Measurements from ENCODE around the gene PDGFRB.
"Not testable (repeated sequence)": the region's sequence is repeated elsewhere in the genome, so short reads cannot be mapped to it uniquely, and the experiment has no call there.

The PDGFRB gene

GRCh38 chr5:150097152-150097551 is 58.5 kb downstream of the PDGFRB start:
- no peak for TF ChIP-seq CTCF (IDR thresholded peaks at IDR 0.05; ENCODE audit: low read depth, low read length, missing control alignments)
- no peaks in the 10 kb centered on the region for H3K36me3 ChIP-seq (replicated peaks)
- no peak for DNase-seq
- no peak overlapping the region for H3K27ac ChIP-seq
- in situ Hi-C loops (cut with HindIII; ENCODE audit: low pct_ligation_motif_present, low sequenced_read_pairs) = no loop called here
- H3K4me3 ChIP-seq (ENCODE audit: low read depth, low read length) = no peak overlapping the region
- no peaks in the 10 kb centered on the region for H3K27me3 ChIP-seq (replicated peaks)

- DNase-seq = no peak
- H3K27me3 ChIP-seq (replicated peaks) = no peaks in the 10 kb centered on the region
- TF ChIP-seq CTCF (IDR thresholded peaks at IDR 0.05; ENCODE audit: low read depth, low read length, missing control alignments) = no peak
- no peak overlapping the region for H3K4me3 ChIP-seq (ENCODE audit: low read depth, low read length)
- no peaks in the 10 kb centered on the region for H3K36me3 ChIP-seq (replicated peaks)
- in situ Hi-C loops (cut with HindIII; ENCODE audit: low pct_ligation_motif_present, low sequenced_read_pairs) = no loop called here
- H3K27ac ChIP-seq = no peak overlapping the region
Observed at GRCh38 chr5:150092159-150092787, 63.4 kb downstream of the PDGFRB start.

- no peak for DNase-seq
- H3K27me3 ChIP-seq (replicated peaks) = no peaks in the 10 kb centered on the region
Observed at GRCh38 chr5:150085950-150086715, 69.5 kb downstream of the PDGFRB start, which contains the start of gene CSF1R. TSS of gene CSF1R (minus strand) at chr5:150086554. CDS start at chr5:150086427, 127 bp downstream.

GRCh38 chr5:150085191-150085912 is 70.3 kb downstream of the PDGFRB start:
- Histone ChIP-seq H3K4me3 (ENCODE audit: low read depth, low read length) (no peak overlapping the region), H3K27ac (no peak overlapping the region), H3K36me3 (replicated peaks) (no peaks in the 10 kb centered on the region), H3K27me3 (replicated peaks) (no peaks in the 10 kb centered on the region)
- TF ChIP-seq CTCF (IDR thresholded peaks at IDR 0.05; ENCODE audit: low read depth, low read length, missing control alignments) = no peak
- DNase-seq = no peak
- in situ Hi-C loops (cut with HindIII; ENCODE audit: low pct_ligation_motif_present, low sequenced_read_pairs) = no loop called here

More at GRCh38 chr5:150085950-150086715, 69.5 kb downstream of the PDGFRB start, which contains the start of gene CSF1R:
- H3K4me3 ChIP-seq (ENCODE audit: low read depth, low read length) = no peak within 1 kb of the TSS
- H3K27ac ChIP-seq = no peak within 1 kb of the TSS
- TF ChIP-seq CTCF (IDR thresholded peaks at IDR 0.05; ENCODE audit: low read depth, low read length, missing control alignments) = no peak
- H3K36me3 ChIP-seq (replicated peaks) = no peaks in the 10 kb centered on the region
- in situ Hi-C loops (cut with HindIII; ENCODE audit: low pct_ligation_motif_present, low sequenced_read_pairs) = no loop called here

- H3K27me3 ChIP-seq (replicated peaks); H3K27ac ChIP-seq; in situ Hi-C loops (cut with HindIII; ENCODE audit: low pct_ligation_motif_present, low sequenced_read_pairs); H3K4me3 ChIP-seq (ENCODE audit: low read depth, low read length); H3K36me3 ChIP-seq (replicated peaks); DNase-seq: not testable (repeated sequence)
Observed at GRCh38 chr5:150084754-150085153, 70.9 kb downstream of the PDGFRB start.

- in situ Hi-C loops (cut with HindIII; ENCODE audit: low pct_ligation_motif_present, low sequenced_read_pairs) = no loop called here
- Histone ChIP-seq H3K27me3 (replicated peaks) (no peaks in the 10 kb centered on the region), H3K36me3 (replicated peaks) (no peaks in the 10 kb centered on the region), H3K27ac (no peak overlapping the region), H3K4me3 (ENCODE audit: low read depth, low read length) (no peak overlapping the region)
- DNase-seq = no peak
- no peak for TF ChIP-seq CTCF (IDR thresholded peaks at IDR 0.05; ENCODE audit: low read depth, low read length, missing control alignments)
Observed at GRCh38 chr5:150082889-150083288, 72.8 kb downstream of the PDGFRB start.

All from brain microvascular endothelial cell (primary cell).